OCI-LY1 (cell line): Measurements from ENCODE around the gene EIF4E1B.

Experiments
- H2AFZ ChIP-seq: fragments of 200-600 bp; sonication (generic), shearing (Covaris generic); 2 replicates; pipeline ENCODE4 v1.6.0; 2014; ENCODE audit warnings: antibody characterized with exemption, mild to moderate bottlenecking, low read length
- H3F3A ChIP-seq: fragments of 200-600 bp; sonication (generic), shearing (Covaris generic); 2 replicates; pipeline ENCODE4 v1.6.0; 2014; ENCODE audit warnings: mild to moderate bottlenecking, antibody characterized with exemption, low read length, moderate library complexity; ENCODE audit not compliant: insufficient read depth
- H3K27ac ChIP-seq: fragments of 200-600 bp; sonication (generic); 2 replicates; pipeline ENCODE4 v1.5.1; 2014; ENCODE audit warnings: low read length, mixed run types, mild to moderate bottlenecking, low read depth; ENCODE audit not compliant: poor library complexity, severe bottlenecking
- H3K27me3 ChIP-seq: fragments of 200-600 bp; sonication (generic); 2 replicates; pipeline ENCODE4 v1.6.0; 2014; ENCODE audit warnings: antibody characterized with exemption, mild to moderate bottlenecking, low read length, moderate library complexity; ENCODE audit not compliant: insufficient read depth
- H3K36me3 ChIP-seq: fragments of 200-600 bp; sonication (generic); 2 replicates; pipeline ENCODE4 v1.6.1; 2014; ENCODE audit warnings: mild to moderate bottlenecking, antibody characterized with exemption, low read length, moderate library complexity, mixed read lengths; ENCODE audit not compliant: insufficient read depth
- H3K4me1 ChIP-seq: fragments of 200-600 bp; sonication (generic); 2 replicates; pipeline ENCODE4 v1.5.1; 2014; ENCODE audit warnings: mild to moderate bottlenecking, low read length, moderate library complexity; ENCODE audit not compliant: insufficient read depth, severe bottlenecking
- H3K4me2 ChIP-seq: fragments of 200-600 bp; sonication (generic), shearing (Covaris generic); 2 replicates; pipeline ENCODE4 v1.6.1; 2014; ENCODE audit warnings: low read length
- H3K4me3 ChIP-seq: fragments of 200-600 bp; sonication (generic); 2 replicates; pipeline ENCODE4 v1.5.1; 2014; ENCODE audit warnings: low read length, low read depth, mild to moderate bottlenecking, mixed read lengths; ENCODE audit not compliant: poor library complexity, severe bottlenecking
- H3K79me2 ChIP-seq: fragments of 200-600 bp; shearing (Covaris generic); 2 replicates; pipeline ENCODE4 v1.6.1; 2016; ENCODE audit warnings: mixed run types, low read length, mixed read lengths; ENCODE audit not compliant: insufficient read depth
- H3K9ac ChIP-seq: fragments of 200-600 bp; sonication (generic), shearing (Covaris generic); 2 replicates; pipeline ENCODE4 v1.6.1; 2014; ENCODE audit warnings: mild to moderate bottlenecking, low read length, mixed read lengths
- H3K9me2 ChIP-seq: fragments of 200-600 bp; sonication (generic), shearing (Covaris generic); 2 replicates; pipeline ENCODE4 v1.6.1; 2014; ENCODE audit warnings: low read depth, mild to moderate bottlenecking, low read length, mixed read lengths
- H3K9me3 ChIP-seq: fragments of 200-600 bp; shearing (Covaris generic); 2 replicates; pipeline ENCODE4 v1.6.1; 2014; ENCODE audit warnings: low read length, mixed read lengths
- H4K20me1 ChIP-seq: fragments of 200-600 bp; sonication (generic), shearing (Covaris generic); 2 replicates; pipeline ENCODE4 v1.6.0; 2016; ENCODE audit warnings: mild to moderate bottlenecking, low read length; ENCODE audit not compliant: insufficient read depth
- CTCF ChIP-seq: fragments of 200-600 bp; sonication (generic), shearing (Covaris generic); IDR thresholded peaks from 2 replicates; pipeline ENCODE4 v1.5.1; 2017; ENCODE audit warnings: mild to moderate bottlenecking, antibody characterized with exemption, low read length, moderate library complexity, mixed read lengths
- EZH2 ChIP-seq: fragments of 200-600 bp; sonication (generic), shearing (Covaris generic); IDR thresholded peaks from 2 replicates; pipeline ENCODE4 v1.8.0; 2017; ENCODE audit warnings: borderline replicate concordance, mixed run types, mild to moderate bottlenecking, antibody characterized with exemption, low read length, moderate library complexity, mixed read lengths

The EIF4E1B gene

GRCh38 chr5:176690911-176691310 lies 60.4 kb downstream of the EIF4E1B start:
- Histone ChIP-seq H4K20me1 (no peaks in the 10 kb centered on the region), H3K27me3 (peaks cover 11% of the 10 kb centered on the region; the same call in 1 of the 2 replicates)

GRCh38 chr5:176691524-176691923 lies 61.0 kb downstream of the EIF4E1B start:
- Histone ChIP-seq H3K27ac (no peak overlapping the region), H3K4me3 (no peak overlapping the region), H3K36me3 (no peaks in the 10 kb centered on the region), H2AFZ (no peak overlapping the region), H4K20me1 (no peaks in the 10 kb centered on the region), H3K4me1 (no peaks in the 10 kb centered on the region), H3K4me2 (no peak overlapping the region), H3K9me3 (peaks cover 7% of the 10 kb centered on the region; the same call in 1 of the 2 replicates), H3K9ac (no peak overlapping the region), H3F3A (no peaks in the 10 kb centered on the region), H3K9me2 (no peaks in the 10 kb centered on the region), H3K79me2 (no peaks in the 10 kb centered on the region), H3K27me3 (peaks cover 11% of the 10 kb centered on the region; the same call in 1 of the 2 replicates)
- TF ChIP-seq EZH2 = no peak
- TF ChIP-seq CTCF = no peak

More at GRCh38 chr5:176690911-176691310, 60.4 kb downstream of the EIF4E1B start:
- H3K79me2 ChIP-seq = no peaks in the 10 kb centered on the region
- peaks cover 7% of the 10 kb centered on the region; the same call in 1 of the 2 replicates for H3K9me3 ChIP-seq
- no peaks in the 10 kb centered on the region for H3F3A ChIP-seq
- no peaks in the 10 kb centered on the region for H3K4me1 ChIP-seq
- H3K4me2 ChIP-seq = no peak overlapping the region
- H3K27ac ChIP-seq = no peak overlapping the region
- H3K36me3 ChIP-seq = no peaks in the 10 kb centered on the region
- no peak overlapping the region for H3K4me3 ChIP-seq
- H2AFZ ChIP-seq = no peak overlapping the region
- H3K9ac ChIP-seq = no peak overlapping the region
- H3K9me2 ChIP-seq = no peaks in the 10 kb centered on the region
- no peak for TF ChIP-seq EZH2
- TF ChIP-seq CTCF = no peak

GRCh38 chr5:176692326-176692725 lies 61.9 kb downstream of the EIF4E1B start:
- Histone ChIP-seq H3K4me3 (no peak overlapping the region), H3K4me1 (no peaks in the 10 kb centered on the region), H2AFZ (no peak overlapping the region), H3K79me2 (no peaks in the 10 kb centered on the region), H3K9ac (no peak overlapping the region), H3K9me3 (peaks cover 5% of the 10 kb centered on the region; the same call in 1 of the 2 replicates), H3K27me3 (peaks cover 6% of the 10 kb centered on the region; the same call in 1 of the 2 replicates), H3K9me2 (no peaks in the 10 kb centered on the region), H4K20me1 (no peaks in the 10 kb centered on the region), H3K27ac (no peak overlapping the region), H3F3A (no peaks in the 10 kb centered on the region), H3K36me3 (no peaks in the 10 kb centered on the region), H3K4me2 (no peak overlapping the region)
- no peak for TF ChIP-seq CTCF
- TF ChIP-seq EZH2 = no peak
